GM12874 (cell line): ENCODE data around the gene ERLEC1.

ENCODE experiments used
- TF ChIP-seq, protein P1 (sequence below): IDR thresholded peaks from 2 replicates; pipeline ENCODE4 v1.5.1; 2011; ENCODE audit warnings: low read depth, mild to moderate bottlenecking, control low read depth, low read length, moderate library complexity; ENCODE audit not compliant: insufficient read depth

The ERLEC1 gene

DNA sequence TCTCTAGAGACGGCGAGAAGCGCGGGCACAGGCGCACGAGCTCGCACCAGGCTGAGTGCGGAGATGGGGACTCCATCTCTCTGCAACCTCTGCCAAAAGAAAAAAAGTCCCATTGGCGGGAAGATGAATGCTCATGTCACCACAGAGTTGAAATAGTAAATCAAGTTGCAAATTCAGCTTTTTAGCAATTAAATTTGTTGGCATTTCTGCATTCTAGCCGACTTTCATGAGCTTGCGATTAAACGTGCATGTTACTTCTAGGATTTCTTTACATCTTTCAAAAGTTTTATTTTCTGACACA is 18.7 kb upstream of the ERLEC1 start:
- TF ChIP-seq, protein P1, sequence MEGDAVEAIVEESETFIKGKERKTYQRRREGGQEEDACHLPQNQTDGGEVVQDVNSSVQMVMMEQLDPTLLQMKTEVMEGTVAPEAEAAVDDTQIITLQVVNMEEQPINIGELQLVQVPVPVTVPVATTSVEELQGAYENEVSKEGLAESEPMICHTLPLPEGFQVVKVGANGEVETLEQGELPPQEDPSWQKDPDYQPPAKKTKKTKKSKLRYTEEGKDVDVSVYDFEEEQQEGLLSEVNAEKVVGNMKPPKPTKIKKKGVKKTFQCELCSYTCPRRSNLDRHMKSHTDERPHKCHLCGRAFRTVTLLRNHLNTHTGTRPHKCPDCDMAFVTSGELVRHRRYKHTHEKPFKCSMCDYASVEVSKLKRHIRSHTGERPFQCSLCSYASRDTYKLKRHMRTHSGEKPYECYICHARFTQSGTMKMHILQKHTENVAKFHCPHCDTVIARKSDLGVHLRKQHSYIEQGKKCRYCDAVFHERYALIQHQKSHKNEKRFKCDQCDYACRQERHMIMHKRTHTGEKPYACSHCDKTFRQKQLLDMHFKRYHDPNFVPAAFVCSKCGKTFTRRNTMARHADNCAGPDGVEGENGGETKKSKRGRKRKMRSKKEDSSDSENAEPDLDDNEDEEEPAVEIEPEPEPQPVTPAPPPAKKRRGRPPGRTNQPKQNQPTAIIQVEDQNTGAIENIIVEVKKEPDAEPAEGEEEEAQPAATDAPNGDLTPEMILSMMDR = no peak

DNA sequence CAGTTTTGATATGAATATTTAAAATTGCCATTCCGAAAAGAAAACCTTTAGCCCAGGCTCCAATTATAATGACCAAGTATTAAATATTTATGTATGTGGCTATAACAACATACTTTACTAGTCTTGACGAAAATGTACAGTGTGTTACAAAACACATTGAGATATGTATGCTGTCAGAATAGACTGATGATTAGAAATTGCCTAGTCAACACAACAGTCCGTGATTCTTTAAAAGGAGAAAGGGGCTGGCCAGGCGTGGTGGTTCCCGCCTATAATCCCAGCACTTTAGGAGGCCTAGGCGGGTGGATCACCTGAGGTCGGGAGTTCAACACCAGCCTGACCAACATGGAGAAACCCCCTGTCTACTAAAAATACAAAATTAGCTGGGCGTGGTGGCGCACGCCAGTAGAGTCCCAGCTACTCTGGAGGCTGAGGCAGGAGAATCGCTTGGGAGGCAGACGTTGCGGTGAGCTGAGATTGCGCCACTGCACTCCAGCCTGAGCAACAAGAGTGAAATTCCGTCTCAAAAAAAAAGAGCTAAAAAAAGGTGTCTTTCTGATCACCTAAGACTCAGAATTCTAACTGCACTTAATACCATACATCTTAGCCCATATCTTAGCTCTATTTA is 17.4 kb upstream of the ERLEC1 start:
- TF ChIP-seq, protein P1 = no peak

DNA sequence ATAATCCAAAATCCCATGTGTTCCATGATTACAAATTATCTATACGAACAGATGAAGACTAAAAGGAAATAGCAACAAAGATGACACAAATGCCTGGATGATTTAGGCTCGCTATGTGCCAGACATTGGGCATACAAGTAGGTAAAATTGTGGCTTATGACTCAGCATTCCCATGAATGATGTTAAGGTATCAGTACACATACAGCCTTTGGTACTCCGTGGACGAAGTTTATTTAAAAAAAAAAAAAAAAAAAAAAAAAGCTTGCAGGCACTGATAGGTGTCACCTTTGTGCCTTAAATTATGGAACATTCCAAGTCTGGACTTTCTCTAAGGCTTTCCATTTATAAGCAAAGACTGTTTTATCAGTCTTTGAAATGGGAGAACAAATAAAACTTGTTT is 16.6 kb upstream of the ERLEC1 start:
- TF ChIP-seq, protein P1 = no peak

DNA sequence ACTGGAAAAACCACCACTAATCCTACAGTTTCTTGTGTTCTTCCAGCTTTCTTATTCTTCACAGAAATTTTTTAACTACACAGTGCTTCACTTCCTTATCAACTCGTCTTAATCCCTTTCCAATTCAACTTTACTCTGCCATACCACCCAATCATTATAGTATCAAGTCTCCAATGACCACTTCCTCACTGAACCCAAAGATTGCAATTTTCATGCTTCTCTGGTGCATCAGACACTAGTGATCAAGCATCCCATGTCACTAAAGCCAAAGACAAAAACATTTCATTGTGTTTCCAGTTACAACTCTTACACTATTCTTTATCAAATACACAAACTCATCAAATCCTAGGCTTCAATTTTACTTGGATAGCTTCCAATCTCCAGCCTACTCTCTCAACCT is 9.7 kb upstream of the ERLEC1 start:
- TF ChIP-seq, protein P1 = no peak

DNA sequence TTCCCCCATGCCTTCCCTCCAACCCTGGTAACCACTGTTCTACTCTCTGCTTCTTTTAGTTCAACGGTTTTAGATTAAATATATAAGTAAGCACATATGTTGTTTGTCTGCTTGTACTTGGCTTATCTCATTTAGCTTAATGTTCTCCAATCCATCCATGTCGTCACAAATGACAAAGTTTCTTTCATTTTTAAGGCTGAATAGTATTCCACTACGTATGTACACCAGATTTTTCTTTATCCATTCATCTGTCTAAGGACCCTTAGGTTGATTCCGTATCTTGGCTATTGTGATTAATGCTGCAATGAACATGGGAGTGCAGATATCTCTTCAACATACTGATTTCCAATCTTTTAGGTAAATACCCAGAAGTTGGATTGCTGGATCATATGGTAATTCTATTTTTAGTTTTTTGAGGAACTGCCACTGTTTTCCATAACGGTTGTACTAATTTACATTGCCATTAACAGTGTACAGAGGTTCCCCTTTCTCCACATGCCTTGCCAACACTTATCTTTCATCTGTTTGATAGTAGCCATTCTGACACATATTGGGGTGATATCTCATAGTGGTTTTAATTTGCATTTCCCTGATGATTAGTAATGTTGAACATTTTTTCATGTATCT is 8.2 kb upstream of the ERLEC1 start:
- TF ChIP-seq, protein P1 = no peak

DNA sequence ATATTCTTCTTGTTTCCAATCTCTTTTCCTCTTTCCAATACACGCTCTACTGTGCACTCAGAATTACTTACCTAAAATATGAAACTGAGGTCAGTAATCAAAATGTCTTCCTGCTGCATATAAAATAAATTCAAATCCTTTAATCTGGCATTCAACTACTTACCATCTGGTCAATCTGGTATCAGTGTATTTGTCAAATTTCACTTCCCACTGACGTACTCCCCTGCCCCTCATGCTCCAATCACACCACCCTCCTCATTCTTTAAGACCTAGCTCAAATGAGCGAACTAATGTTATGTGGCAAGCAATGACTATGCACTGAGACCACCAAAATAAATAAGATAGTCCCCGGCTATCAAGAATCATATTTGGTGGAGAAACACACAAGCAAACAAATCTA is 6.8 kb upstream of the ERLEC1 start:
- TF ChIP-seq, protein P1 = no peak

DNA sequence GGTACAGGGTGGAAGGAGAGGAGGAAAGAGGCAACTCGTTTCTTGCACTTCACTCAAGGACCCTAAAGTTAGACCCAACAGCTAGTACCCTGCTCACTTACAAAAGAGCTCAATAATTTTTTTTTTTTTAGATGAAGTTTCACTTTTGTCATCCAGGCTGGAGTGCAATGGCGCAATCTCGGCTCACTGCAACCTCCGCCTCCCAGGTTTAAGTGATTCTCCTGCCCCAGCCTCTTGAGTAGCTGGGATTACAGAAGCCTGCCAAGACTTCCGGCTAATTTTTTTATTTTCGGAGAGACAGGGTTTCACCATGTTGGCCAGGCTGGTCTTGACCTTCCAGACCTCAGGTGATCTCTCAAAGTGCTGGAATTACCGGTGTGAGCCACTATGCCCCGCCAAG is 4.2 kb upstream of the ERLEC1 start:
- TF ChIP-seq, protein P1 = no peak
